ENCODE data around the gene HOPX. TPM values are rescaled to one million over a fixed set of nuclear protein-coding genes. Genes with fewer than 3 reads are reported as not detected.

The HOPX gene
- total RNA-seq, 4 donors from 2014 or later, result 405 to 1,883 (median 1,516) TPM

- WGBS, result 92% methylated on average over 2 of the region's 2 CpGs
- no peak for TF ChIP-seq POLR2AphosphoS5 (IDR thresholded peaks at IDR 0.05)
- TF ChIP-seq CTCF (IDR thresholded peaks at IDR 0.05), result no peak
- TF ChIP-seq POLR2A (IDR thresholded peaks at IDR 0.05), result no peak
- TF ChIP-seq EP300 (IDR thresholded peaks at IDR 0.05), result no peak
- no peak for DNase-seq (ENCODE audit: low spot score in 2 of 2)
- no peaks in the 10 kb centered on the region for H3K36me3 ChIP-seq
- H3K4me1 ChIP-seq, result peaks cover 19% of the 10 kb centered on the region
- no peaks in the 10 kb centered on the region for H3K27me3 ChIP-seq
- H3K27ac ChIP-seq, result no peak overlapping the region
- H3K4me3 ChIP-seq, result no peak overlapping the region
- H3K9me3 ChIP-seq, result no peaks in the 10 kb centered on the region
Observed at GRCh38 chr4:56683455-56683854, 2.4 kb upstream of the HOPX start.

GRCh38 chr4:56681853-56682525 is 893 bp upstream of the HOPX start:
- Histone ChIP-seq H3K4me3 (peak overlapping the region; percentile 38), H3K36me3 (no peaks in the 10 kb centered on the region), H3K4me1 (peaks cover 23% of the 10 kb centered on the region), H3K27me3 (no peaks in the 10 kb centered on the region), H3K27ac (peak overlapping the region; percentile 83), H3K9me3 (no peaks in the 10 kb centered on the region)
- WGBS, result 45% methylated on average over 12 of the region's 12 CpGs
- no peak for DNase-seq (ENCODE audit: low spot score in 2 of 2)
- TF ChIP-seq POLR2A (IDR thresholded peaks at IDR 0.05) (no peak), EP300 (IDR thresholded peaks at IDR 0.05) (no peak), POLR2AphosphoS5 (IDR thresholded peaks at IDR 0.05) (no peak), CTCF (IDR thresholded peaks at IDR 0.05) (no peak)

GRCh38 chr4:56680266-56680665 is 830 bp downstream of the HOPX start:
- Histone ChIP-seq H3K9me3 (no peaks in the 10 kb centered on the region), H3K4me3 (peak overlapping the region; percentile 38), H3K4me1 (peaks cover 26% of the 10 kb centered on the region), H3K36me3 (no peaks in the 10 kb centered on the region), H3K27me3 (no peaks in the 10 kb centered on the region), H3K27ac (peak overlapping the region; percentile 83)
- TF ChIP-seq POLR2A (IDR thresholded peaks at IDR 0.05) (no peak), POLR2AphosphoS5 (IDR thresholded peaks at IDR 0.05) (no peak), CTCF (IDR thresholded peaks at IDR 0.05) (no peak), EP300 (IDR thresholded peaks at IDR 0.05) (no peak)
- no peak for DNase-seq (ENCODE audit: low spot score in 2 of 2)
- WGBS, result 46% methylated on average over 1 of the region's 1 CpG

GRCh38 chr4:56677711-56678110 is 3.4 kb downstream of the HOPX start:
- WGBS, result 55% methylated on average over 3 of the region's 4 CpGs
- Histone ChIP-seq H3K27me3 (no peaks in the 10 kb centered on the region), H3K4me1 (peaks cover 29% of the 10 kb centered on the region), H3K27ac (no peak overlapping the region), H3K36me3 (no peaks in the 10 kb centered on the region), H3K9me3 (no peaks in the 10 kb centered on the region), H3K4me3 (no peak overlapping the region)
- no peak for DNase-seq (ENCODE audit: low spot score in 2 of 2)
- no peak for TF ChIP-seq CTCF (IDR thresholded peaks at IDR 0.05)
- no peak for TF ChIP-seq POLR2AphosphoS5 (IDR thresholded peaks at IDR 0.05)
- TF ChIP-seq EP300 (IDR thresholded peaks at IDR 0.05), result no peak
- no peak for TF ChIP-seq POLR2A (IDR thresholded peaks at IDR 0.05)

GRCh38 chr4:56674984-56675383 is 6.1 kb downstream of the HOPX start:
- 56% methylated on average over 3 of the region's 3 CpGs for WGBS
- no peak for TF ChIP-seq POLR2A (IDR thresholded peaks at IDR 0.05)
- TF ChIP-seq POLR2AphosphoS5 (IDR thresholded peaks at IDR 0.05), result no peak
- TF ChIP-seq EP300 (IDR thresholded peaks at IDR 0.05), result no peak
- TF ChIP-seq CTCF (IDR thresholded peaks at IDR 0.05), result no peak
- no peaks in the 10 kb centered on the region for H3K27me3 ChIP-seq
- no peak overlapping the region for H3K4me3 ChIP-seq
- H3K9me3 ChIP-seq, result no peaks in the 10 kb centered on the region
- DNase-seq (ENCODE audit: low spot score in 2 of 2), result no peak
- no peaks in the 10 kb centered on the region for H3K36me3 ChIP-seq
- H3K4me1 ChIP-seq, result peaks cover 17% of the 10 kb centered on the region
- H3K27ac ChIP-seq, result no peak overlapping the region

Measured in suprapubic skin (tissue), 4 donors.